IMR-90 (cell line): ENCODE data around the gene JMJD1C. TPM values are rescaled to one million over a fixed set of nuclear protein-coding genes. Genes with fewer than 3 reads are reported as not detected.

Experiments used
- ATAC-seq: fragments of 200-7000 bp; cut with Tn5 transposase; 2 replicates; pipeline ENCODE4 v1.9.1; 2020; ENCODE audit warnings: low read depth, mild to moderate bottlenecking, moderate library complexity
- BruUV-seq: library from RNA; stranded (reverse); fragments of 400-500 nt; replicated peaks from 2 replicates; lab custom pipeline; 2021; lab: Mats Ljungman, UMichigan
- CTCF ChIA-PET: fragments of 300-600 bp; formaldehyde crosslinking; extraction: SDS; loops from one replicate; lab custom pipeline; 2021; ENCODE audit warnings: antibody characterized with exemption; lab: Yijun Ruan, JAX
- POLR2A ChIA-PET: fragments of 300-600 bp; sonication (Branson Sonifier 250); formaldehyde crosslinking; loops from one replicate; lab custom pipeline; 2022; ENCODE audit warnings: antibody characterized with exemption; ENCODE audit not compliant: unreplicated experiment; lab: Charles Lee
- DNase-seq: peaks from one replicate; pipeline ENCODE4 v3.0.0; 2013
- H2AFZ ChIP-seq: replicated peaks from 2 replicates; pipeline ENCODE3; 2013; ENCODE audit warnings: low read length, mild to moderate bottlenecking; ENCODE audit not compliant: poor library complexity
- H2AK5ac ChIP-seq: 2 replicates; pipeline ENCODE4 v1.6.1; 2013; ENCODE audit warnings: low read depth, low read length, inconsistent platforms
- H2AK9ac ChIP-seq: replicated peaks from 2 replicates; pipeline ENCODE3; 2013; ENCODE audit warnings: mild to moderate bottlenecking, low read depth, low read length, moderate library complexity; ENCODE audit not compliant: poor library complexity
- H2BK120ac ChIP-seq: 2 replicates; pipeline ENCODE4 v1.6.1; 2013; ENCODE audit warnings: low read depth, low read length, inconsistent platforms
- H2BK15ac ChIP-seq: 3 replicates; pipeline ENCODE4 v1.6.1; 2013; ENCODE audit warnings: low read depth, low read length, inconsistent platforms
- H2BK20ac ChIP-seq: 2 replicates; pipeline ENCODE4 v1.6.1; 2013; ENCODE audit warnings: low read depth, mild to moderate bottlenecking, inconsistent platforms, low read length, moderate library complexity
- H2BK5ac ChIP-seq: 2 replicates; pipeline ENCODE4 v1.6.1; 2013; ENCODE audit warnings: mild to moderate bottlenecking, low read depth, low read length, inconsistent platforms; ENCODE audit not compliant: poor library complexity, severe bottlenecking
- H3K14ac ChIP-seq: replicated peaks from 2 replicates; pipeline ENCODE4 v1.6.1; 2013; ENCODE audit warnings: low read depth, low read length, inconsistent platforms
- H3K18ac ChIP-seq: 2 replicates; pipeline ENCODE4 v1.6.1; 2013; ENCODE audit warnings: low read depth, low read length, control low read depth
- H3K23ac ChIP-seq: 2 replicates; pipeline ENCODE4 v1.6.1; 2013; ENCODE audit warnings: low read depth, low read length, inconsistent platforms
- H3K27ac ChIP-seq: 2 replicates; pipeline ENCODE4 v1.5.1; 2013; ENCODE audit warnings: mild to moderate bottlenecking, control low read depth, low read length; ENCODE audit not compliant: insufficient read depth
- H3K27me3 ChIP-seq: 2 replicates; pipeline ENCODE4 v1.6.1; 2013; ENCODE audit warnings: low read length; ENCODE audit not compliant: control insufficient read depth, insufficient read depth
- H3K36me3 ChIP-seq: 2 replicates; pipeline ENCODE4 v1.6.1; 2013; ENCODE audit warnings: low read length, mixed read lengths; ENCODE audit not compliant: control insufficient read depth, insufficient read depth
- H3K4ac ChIP-seq: 2 replicates; pipeline ENCODE4 v1.6.1; 2013; ENCODE audit warnings: low read depth, low read length, inconsistent platforms
- H3K4me1 ChIP-seq: 2 replicates; pipeline ENCODE4 v1.6.1; 2013; ENCODE audit warnings: low read length, mixed read lengths; ENCODE audit not compliant: control insufficient read depth, insufficient read depth
- H3K4me2 ChIP-seq: 2 replicates; pipeline ENCODE4 v1.6.1; 2013; ENCODE audit warnings: low read depth, mild to moderate bottlenecking, control low read depth, low read length, moderate library complexity
- H3K4me3 ChIP-seq: 2 replicates; pipeline ENCODE4 v1.5.1; 2013; ENCODE audit warnings: low read depth, mild to moderate bottlenecking, control low read depth, low read length, moderate library complexity; ENCODE audit not compliant: insufficient read depth
- H3K56ac ChIP-seq: 2 replicates; pipeline ENCODE4 v1.6.1; 2013; ENCODE audit warnings: low read length, inconsistent platforms; ENCODE audit not compliant: insufficient read depth; ENCODE audit errors: extremely low read depth
- H3K79me1 ChIP-seq, 2 experiments: 2 replicates each; pipeline ENCODE4 v1.6.1; 2013; ENCODE audit warnings: low read length in 2 of 2, inconsistent platforms in 1 of 2, low read depth in 1 of 2
- H3K9ac ChIP-seq: 2 replicates; pipeline ENCODE4 v1.6.1; 2013; ENCODE audit warnings: low read depth, low read length, control low read depth
- H3K9me1 ChIP-seq: 2 replicates; pipeline ENCODE4 v1.6.1; 2013; ENCODE audit warnings: low read length, inconsistent platforms; ENCODE audit not compliant: insufficient read depth
- H3K9me3 ChIP-seq: 2 replicates; pipeline ENCODE4 v1.6.1; 2013; ENCODE audit warnings: low read length; ENCODE audit not compliant: control insufficient read depth, insufficient read depth
- H4K20me1 ChIP-seq: 2 replicates; pipeline ENCODE4 v1.6.1; 2013; ENCODE audit warnings: low read length, inconsistent platforms; ENCODE audit not compliant: insufficient read depth
- H4K5ac ChIP-seq: 2 replicates; pipeline ENCODE4 v1.6.1; 2013; ENCODE audit warnings: mild to moderate bottlenecking, low read depth, low read length, control low read depth
- H4K8ac ChIP-seq, 2 experiments: 2 replicates each; pipeline ENCODE4 v1.6.1; 2013; ENCODE audit warnings: low read depth in 2 of 2, low read length in 2 of 2, control low read depth in 1 of 2, inconsistent platforms in 1 of 2
- H4K91ac ChIP-seq: 2 replicates; pipeline ENCODE4 v1.6.1; 2013; ENCODE audit warnings: low read depth, low read length, inconsistent platforms; ENCODE audit not compliant: insufficient read depth
- POLR2A ChIP-seq: IDR thresholded peaks from 2 replicates; pipeline ENCODE4 v1.6.1; 2012; ENCODE audit warnings: mild to moderate bottlenecking, low read depth, low read length
- RAD21 ChIP-seq: IDR thresholded peaks from 2 replicates; pipeline ENCODE4 v1.6.1; 2012; ENCODE audit warnings: low read length, improper control_type of control experiment
- dilution Hi-C: fragments of 300-500 bp; cut with HindIII; formaldehyde crosslinking; loops from one replicate; pipeline ENCODE4 v1.14.3; 2018; ENCODE audit warnings: low sequenced_read_pairs; ENCODE audit not compliant: unreplicated experiment
- in situ Hi-C: fragments of 300-500 bp; cut with MboI; formaldehyde crosslinking; loops from 3 replicates; pipeline ENCODE4 v1.14.3; 2019; ENCODE audit warnings: low sequenced_read_pairs, inconsistent platforms, mixed read lengths
- intact Hi-C: fragments of 100-400 bp; cut with micrococcal nuclease; formaldehyde crosslinking; loops from 2 replicates; pipeline ENCODE4 v1.10.0; 2022
- polyA plus RNA-seq, 3 experiments: library from polyadenylated mRNA; depleted of rRNA; stranded (reverse); fragments of >200 nt; gene quantifications; 2 replicates each; pipeline ENCODE4 v1.2.3, GENCODE V29; 2012; ENCODE audit warnings: low replicate concordance in 1 of 3
- total RNA-seq: library from RNA; depleted of rRNA; stranded (reverse); fragments of >200 nt; gene quantifications from 2 replicates; pipeline ENCODE4 v1.2.3, GENCODE V29; 2012

JMJD1C gene
- total and polyA plus RNA-seq, 2 of the 4 experiments (the other 2 are of a cell fraction): 15.6 to 96.8 TPM

DNA sequence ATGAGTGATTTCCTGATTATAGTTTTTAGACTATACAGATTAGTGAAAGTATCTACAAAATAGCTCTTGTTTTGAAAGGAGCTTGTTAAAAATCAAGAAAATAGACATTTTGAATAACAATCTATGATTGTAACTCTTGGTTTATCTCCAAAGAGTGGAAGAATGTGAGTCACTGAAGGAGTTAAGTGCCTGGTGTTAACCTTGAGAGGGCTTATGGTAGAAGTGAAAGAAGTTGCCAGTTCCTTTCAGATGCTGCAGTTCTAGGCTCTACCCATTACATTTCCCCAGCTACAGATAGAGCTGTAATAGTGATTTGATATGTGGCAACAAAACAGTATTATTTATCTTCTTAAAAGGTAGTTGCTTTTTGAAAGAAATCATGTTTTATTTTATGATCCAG, 320.0 kb downstream of the JMJD1C start:
- Histone ChIP-seq H3K9me1 (no peaks in the 10 kb centered on the region), H4K91ac (no peak overlapping the region), H3K27me3 (no peaks in the 10 kb centered on the region), H3K23ac (no peak overlapping the region), H3K4me3 (no peak overlapping the region), H3K4ac (no peak overlapping the region), H2BK20ac (no peak overlapping the region), H4K5ac (no peak overlapping the region), H3K36me3 (peaks cover 8% of the 10 kb centered on the region), H2BK5ac (no peak overlapping the region), H3K56ac (no peak overlapping the region), H3K4me1 (0 out of 2 replicates have a peak, but pooled peaks cover 2% of the 10 kb centered on the region), H3K14ac (no peak overlapping the region), H3K18ac (no peak overlapping the region), H3K4me2 (peak overlapping the region; percentile 25; the same call in 1 of the 2 replicates), H3K79me1 (peaks cover 10 to 62% of the 10 kb centered on the region in 2 experiments), H2BK120ac (no peak overlapping the region), H2AK5ac (no peak overlapping the region), H3K27ac (no peak overlapping the region), H3K9me3 (no peaks in the 10 kb centered on the region), H2AK9ac (no peak overlapping the region), H2BK15ac (no peak overlapping the region), H4K8ac (no peak overlapping the region), H4K20me1 (peaks cover 52% of the 10 kb centered on the region), H3K9ac (peak overlapping the region; percentile 9; the same call in 1 of the 2 replicates), H2AFZ (no peak overlapping the region)
- in situ Hi-C loops: loop anchor here (25.0 kb wide), 1 partner anchor 1058 kb away; no protein-coding TSS in a partner anchor
- DNase-seq (peak; percentile 58), ATAC-seq (peak; percentile 79)
- TF ChIP-seq RAD21: no peak
- no peak for TF ChIP-seq POLR2A
- BruUV-seq: no TSS peak
- ChIA-PET POLR2A (interaction anchor here (0.6 kb wide), 2 partner anchors 327 to 434 kb away, joined by 3 read pairs; no protein-coding TSS in a partner anchor), CTCF (interaction anchor here (0.9 to 1.5 kb wide), 4 partner anchors 10 to 706 kb away, joined by 3 to 5 read pairs (median 4); no protein-coding TSS in a partner anchor)
- dilution Hi-C loops: no loop called here
- intact Hi-C loops: loop anchor here (5.0 kb wide), 1 partner anchor 333 kb away; no protein-coding TSS in a partner anchor
